GM21423 (cell line): ENCODE measurements around the gene VEGFA.

Experiments used
- ATAC-seq: cut with Tn5 transposase; IDR thresholded peaks from one replicate; pipeline ENCODE4 v1.9.1; 2021; ENCODE audit warnings: mild to moderate bottlenecking, moderate library complexity; ENCODE audit not compliant: unreplicated experiment

VEGFA gene

DNA sequence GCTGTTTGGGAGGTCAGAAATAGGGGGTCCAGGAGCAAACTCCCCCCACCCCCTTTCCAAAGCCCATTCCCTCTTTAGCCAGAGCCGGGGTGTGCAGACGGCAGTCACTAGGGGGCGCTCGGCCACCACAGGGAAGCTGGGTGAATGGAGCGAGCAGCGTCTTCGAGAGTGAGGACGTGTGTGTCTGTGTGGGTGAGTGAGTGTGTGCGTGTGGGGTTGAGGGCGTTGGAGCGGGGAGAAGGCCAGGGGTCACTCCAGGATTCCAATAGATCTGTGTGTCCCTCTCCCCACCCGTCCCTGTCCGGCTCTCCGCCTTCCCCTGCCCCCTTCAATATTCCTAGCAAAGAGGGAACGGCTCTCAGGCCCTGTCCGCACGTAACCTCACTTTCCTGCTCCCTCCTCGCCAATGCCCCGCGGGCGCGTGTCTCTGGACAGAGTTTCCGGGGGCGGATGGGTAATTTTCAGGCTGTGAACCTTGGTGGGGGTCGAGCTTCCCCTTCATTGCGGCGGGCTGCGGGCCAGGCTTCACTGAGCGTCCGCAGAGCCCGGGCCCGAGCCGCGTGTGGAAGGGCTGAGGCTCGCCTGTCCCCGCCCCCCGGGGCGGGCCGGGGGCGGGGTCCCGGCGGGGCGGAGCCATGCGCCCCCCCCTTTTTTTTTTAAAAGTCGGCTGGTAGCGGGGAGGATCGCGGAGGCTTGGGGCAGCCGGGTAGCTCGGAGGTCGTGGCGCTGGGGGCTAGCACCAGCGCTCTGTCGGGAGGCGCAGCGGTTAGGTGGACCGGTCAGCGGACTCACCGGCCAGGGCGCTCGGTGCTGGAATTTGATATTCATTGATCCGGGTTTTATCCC is at the start of gene VEGFA:
Gene VEGFA, plus strand, starts transcription at position 686 of the 846 bp plus-strand sequence.
- peak; percentile 45 for ATAC-seq

DNA sequence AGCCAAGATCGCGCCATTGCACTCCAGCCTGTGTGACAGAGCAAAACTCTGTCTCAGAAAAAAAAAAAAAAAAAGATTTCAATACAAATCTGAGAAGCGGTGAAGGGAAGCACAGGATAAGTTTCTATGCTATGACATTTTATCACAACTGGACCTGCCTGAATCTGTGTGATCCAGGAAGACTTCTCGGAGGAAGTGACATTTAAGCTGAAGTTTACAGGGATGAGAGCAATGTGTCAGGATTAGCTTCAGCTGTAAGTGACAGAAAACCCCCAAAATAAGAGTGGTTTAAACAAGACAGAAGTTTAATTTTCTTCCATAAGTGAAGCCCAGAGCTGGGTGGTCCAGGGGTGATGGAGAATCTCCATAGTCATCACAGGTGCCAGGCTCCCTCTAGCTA is 49.0 kb upstream of the VEGFA start:
- no peak for ATAC-seq

DNA sequence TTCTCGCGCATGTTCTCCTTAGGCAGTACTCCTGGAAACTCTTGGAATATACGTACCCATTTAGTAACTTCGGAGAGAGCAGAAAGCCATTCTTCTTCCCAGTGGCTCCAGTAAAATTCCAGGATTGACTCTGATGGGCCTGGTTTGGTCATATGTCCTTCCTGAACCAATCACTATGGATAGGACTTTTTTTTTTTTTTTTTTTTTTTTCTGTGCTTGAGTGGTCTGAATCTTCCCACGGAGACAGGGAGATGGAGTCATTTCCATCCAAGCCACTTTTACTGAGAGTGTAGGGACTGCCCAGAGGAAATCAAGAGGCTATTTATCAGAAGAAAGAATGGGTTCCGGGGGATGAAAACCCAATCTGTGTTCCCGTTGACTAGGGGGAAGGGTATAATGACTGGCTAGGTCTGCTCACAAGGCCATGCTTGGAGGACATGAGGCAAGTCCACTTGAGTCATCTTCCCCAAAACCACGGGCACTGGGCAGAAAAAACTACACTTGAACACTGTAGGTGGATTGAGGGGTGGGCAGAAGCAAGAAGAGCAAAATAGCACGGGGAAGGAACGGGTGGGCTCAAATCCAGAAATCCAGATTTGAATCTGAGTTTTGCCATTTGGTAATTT is 47.0 kb upstream of the VEGFA start:
- ATAC-seq = no peak

DNA sequence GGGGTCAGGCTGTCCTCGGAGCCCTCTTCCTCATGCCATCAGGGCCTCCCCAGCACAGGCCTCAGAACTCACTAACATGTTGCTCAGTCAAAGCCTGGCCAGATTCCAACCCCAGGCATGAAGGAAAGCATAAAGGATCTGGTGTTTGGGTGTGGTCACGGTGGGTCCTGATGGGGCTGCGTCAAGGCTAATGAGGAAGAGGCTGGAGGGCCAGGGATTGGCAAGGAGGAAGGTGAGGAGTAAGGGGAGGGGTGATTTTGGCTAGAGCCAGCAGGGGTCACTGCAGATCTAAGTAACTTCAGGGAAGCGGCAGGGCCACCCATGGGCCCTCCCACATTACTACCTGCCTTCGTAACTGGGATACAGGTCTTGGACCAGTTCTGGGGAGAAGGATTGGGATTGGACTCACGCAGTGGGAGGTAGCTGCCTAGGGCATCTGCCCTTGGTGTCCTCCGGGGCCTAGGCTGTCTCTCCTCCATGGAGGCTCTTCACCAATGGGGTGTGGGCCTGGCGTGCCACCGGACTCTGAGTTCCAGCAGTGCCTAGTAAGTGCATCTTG is 46.2 kb upstream of the VEGFA start:
- peak; percentile 52 for ATAC-seq

DNA sequence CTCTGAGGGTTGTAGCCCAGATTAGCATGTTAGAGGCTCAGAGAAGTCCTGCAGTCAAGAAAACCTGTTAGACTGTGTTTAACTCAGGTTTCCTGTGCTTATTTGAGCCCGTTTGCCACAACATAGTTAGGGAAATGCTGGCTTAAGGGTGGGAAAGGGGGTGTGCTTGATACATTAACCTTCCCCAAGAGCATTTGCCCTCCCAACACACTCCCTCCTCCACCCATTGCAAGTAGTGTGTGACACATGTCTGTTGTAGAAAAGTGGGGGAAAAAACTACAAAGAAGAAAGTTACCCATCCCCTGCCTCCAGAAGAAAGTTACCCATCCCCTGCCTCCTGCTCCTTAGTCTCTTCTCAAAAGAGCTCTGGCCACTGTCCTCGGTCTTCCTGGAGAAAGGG is 45.7 kb upstream of the VEGFA start:
- ATAC-seq = no peak

DNA sequence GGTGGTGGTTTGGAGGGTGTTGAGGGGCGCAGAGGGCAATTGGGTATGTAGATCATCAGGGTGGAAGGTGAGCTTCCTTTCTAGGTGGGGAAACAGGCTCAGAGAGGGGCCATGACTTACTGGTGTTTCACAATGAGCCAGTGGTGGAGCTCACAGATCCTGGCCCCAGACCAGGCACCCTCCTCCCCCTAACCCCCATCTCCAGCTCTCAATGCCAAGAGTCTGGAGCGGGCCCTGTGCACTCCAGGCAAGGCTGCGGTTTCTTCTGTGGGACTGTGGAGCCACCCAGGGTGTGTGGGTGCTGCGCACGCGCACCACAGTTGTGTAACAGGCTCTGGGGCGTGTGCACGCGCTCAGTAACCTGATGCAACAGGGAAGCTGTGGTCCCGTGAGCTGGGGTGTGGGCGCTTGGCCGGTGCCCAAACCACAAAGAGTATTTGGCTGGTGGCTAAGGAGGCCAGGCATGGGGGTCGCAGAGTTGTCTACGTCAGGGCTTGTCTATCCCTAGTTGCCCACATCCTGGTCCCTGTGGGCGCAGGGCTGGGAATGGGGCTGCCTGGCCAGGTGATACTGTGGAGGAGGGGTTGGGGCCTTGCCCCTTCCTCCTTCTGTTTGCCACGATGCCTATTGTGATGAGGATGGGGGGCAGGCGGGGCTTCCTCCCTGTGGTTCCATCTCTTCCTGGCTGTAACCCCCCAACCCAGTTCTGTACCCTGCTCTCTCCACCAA is 44.9 kb upstream of the VEGFA start:
- ATAC-seq = peak; percentile 61

DNA sequence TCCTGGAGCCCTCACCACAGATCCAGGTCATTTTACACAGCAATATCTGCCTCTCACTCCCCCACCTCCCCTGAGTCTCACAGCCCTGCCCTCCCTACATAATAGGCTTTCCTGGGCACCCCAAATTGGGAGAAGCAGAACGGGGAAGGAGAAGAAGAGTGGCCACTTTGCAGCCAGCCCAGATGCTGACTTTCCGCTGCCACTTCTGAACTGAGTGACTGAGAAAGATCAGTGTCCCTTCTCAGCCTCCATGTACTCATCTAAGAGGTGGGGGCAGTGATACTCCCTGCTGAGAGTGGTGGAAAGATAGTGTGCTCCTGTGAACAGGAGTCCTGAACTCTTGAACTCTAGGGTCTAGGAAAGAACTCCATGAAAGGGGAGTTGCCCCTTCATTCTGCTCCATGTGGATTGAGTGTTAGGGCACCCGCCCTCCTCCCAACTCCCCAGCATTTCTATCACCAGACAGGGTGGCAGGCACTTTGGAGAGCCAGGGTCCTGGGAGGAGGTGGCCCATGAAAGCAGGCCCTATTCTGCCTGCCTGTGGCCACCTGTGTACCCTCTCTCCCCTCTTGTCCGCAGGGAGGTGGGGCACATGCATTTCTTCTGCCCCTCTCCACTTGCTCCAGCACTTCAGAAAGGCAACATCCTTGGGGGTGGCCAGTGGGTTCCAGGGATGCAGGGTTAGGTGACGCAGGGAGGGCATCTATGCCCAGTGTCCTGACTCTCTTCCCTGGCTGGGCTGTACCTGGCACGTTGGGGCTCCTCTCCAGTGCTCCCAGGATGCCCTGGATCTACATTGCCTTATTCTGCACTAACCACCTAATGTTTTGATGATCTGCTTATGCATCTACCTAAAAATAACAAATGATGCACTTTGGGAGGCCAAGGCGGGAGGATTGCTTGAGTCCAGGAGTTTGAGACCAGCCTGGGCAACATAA is 44.1 kb upstream of the VEGFA start:
- ATAC-seq = no peak

DNA sequence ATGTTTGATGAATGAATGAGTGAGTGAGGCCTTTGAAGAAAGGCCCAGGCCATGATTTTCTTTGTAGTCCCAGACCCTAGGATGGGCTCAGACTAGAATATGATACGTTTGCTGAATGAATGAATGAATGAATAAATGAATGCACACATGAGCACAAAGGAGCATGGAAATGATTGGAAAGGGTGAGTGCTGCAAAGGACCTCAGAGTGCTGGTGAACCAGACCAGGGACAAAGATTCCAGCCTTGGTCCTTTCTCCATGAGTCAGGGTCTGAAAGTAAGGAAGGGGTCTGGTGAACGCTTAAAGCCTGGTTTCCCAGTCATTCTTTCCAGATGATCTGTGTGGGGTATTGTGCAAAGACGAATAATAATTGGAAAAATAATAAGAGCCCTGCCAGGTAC is 42.4 kb upstream of the VEGFA start:
- no peak for ATAC-seq

DNA sequence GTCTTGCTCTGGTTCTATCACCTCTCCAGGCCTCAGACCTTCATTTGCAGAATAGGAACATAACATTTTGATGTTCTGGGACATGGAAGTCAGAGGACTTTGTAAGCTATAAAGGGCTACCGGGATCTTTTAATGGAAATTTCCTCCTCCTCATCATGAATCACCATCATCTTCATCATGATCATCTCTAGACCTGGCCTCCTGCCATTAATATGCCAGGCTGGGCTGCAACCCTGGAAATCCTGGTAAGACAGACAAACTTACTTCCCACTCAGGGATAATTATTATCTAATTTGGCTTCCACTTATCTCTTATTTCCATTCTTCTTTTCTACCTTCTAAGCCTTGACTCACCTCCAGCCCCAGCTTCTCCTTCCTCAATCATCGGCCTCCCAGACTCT is 41.4 kb upstream of the VEGFA start:
- ATAC-seq = no peak

DNA sequence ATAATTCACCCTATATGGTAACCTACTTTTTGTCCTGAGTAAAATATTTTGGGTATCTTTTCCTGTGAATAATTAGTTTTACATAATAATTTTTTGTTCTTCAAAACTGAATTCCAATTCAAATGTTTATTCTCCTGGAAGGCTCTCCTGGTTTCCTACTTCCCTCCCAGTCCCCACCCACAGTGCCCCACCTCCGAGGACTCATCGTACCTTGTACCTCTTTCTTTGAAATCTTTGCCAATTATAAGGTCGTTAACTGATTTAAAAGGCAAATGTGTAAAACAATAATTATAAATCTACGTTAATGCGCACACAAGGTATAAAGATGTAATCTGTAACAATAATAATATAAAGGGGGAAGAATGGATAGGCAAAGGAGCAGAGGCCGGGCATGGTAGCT is 40.5 kb upstream of the VEGFA start:
- no peak for ATAC-seq

DNA sequence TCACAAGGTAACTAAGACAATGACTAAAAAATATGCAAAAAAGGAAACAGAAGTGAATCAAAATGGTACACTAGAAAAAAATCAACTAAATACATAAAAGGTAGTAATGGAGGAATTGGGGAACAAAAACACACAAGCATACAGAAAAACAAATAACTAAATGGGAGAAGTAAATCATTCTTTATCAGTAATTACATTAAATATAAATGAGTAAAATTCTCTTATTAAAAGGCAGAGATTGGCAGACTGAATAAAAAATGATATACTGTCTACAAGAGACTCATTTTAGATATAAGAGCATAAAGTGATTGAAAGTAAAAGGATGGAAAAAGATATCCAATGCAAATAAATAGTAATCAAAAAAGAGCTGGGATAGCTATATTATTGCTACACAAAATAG is 39.4 kb upstream of the VEGFA start:
- no peak for ATAC-seq

DNA sequence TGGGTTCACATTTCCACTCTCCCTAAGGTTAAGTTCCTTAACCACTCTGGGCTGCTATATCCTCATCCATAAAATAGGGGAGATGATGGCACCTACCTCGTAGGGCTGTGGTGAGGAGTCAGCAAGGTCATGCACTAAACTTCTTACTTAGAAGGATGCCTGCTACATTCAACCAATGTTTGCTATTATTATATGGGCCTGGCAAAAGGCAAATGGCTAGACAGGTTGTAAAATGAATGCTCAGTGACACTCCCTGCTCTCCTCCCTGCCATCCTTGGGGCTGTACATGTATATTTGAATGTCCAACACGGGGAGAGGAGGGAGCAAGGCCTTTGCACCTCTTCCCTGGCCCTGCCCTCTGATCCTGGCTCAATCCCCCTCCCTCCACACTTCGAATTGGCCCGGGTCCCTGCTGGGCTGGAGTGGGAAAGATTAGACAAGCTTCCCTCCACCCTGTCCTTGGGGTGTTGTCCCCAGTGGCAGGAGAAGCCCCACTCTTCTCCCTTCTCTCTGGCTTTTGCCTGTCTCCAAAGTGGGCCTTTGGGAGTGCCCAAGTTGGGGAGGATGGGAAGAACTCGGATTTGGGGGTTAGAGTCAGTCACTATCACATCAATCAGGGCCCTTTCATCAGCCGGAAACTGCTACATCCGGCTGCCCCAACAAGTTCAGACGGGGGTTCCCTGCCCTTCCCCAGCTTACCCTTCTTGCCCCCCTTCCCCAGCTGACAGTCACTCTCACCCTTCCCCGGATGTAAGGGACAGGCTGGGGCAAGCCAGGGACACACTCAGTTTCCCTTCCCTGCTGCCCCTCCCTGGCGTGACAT is 36.3 kb upstream of the VEGFA start:
- no peak for ATAC-seq

DNA sequence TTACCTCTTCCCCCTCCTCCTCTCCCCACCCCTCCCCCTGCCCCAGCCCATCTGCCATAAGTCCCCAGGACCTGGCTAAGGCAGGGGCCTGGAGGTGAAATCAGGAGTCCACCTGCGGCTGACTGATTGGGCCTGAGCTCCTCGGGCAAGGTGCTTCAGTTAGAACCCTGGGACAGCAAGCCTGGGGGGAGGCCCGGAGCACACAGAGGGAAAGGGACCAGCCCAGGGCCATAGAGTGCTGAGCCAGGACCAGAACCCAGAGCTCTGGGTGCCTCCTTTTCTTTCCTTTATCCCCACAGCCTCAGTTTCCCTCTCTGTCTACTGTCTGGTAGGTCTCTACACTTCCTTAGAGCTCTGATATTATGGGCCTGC is 35.7 kb upstream of the VEGFA start:
- ATAC-seq = no peak

DNA sequence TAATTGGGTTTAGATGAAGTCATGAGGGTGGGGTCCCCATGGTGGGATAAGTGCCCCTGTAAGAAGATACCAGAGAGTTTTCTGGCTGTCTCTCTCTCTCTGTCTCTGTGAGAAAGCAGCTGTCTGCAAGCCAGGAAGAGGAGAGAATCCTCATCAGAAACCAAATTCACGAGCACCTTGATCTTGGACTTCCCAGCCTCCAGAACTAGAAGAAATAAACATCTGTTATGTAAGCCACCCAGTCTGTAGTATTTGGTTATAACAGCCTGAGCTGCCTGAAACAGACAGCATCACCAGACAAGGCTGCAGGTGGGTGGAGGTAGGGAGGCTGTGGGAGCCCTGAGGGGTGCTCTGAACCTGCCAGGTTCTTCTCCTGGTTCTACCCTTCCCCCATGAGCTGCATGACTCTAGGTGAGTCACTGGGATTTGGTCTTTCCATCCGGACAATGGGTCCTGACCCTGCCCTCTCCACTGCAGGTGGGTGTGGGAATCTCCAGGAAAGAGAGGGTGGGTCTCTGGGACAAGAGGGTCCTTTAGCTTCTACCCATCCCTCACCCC is 34.3 kb upstream of the VEGFA start:
- ATAC-seq = no peak

DNA sequence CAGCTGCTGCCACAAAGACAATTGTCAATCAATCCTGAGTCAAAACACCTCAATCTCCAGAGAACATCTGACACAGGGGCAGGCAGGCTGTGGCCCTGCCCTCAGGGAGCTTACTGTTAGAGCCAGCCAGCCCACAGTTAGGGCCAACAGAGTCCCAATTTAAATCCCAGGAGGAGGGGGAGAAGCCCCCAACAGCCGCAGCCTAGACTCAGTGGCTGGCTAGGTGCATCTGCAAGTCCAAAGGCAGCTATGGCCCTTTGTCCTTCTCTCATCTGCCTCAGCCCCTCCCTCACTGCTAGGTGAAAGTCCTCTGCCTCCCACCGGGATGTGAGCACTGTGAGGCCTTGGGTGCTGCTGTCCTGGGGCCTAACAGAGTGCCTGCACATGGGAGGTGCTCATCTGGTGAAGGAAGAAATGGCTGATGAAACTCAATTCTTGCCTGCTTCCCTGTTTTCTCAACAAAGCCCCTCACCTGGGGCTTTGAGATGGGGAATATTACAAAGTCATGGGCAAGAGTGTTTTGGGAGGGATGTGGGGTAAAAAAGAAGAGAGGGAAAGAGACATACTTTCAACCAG is 33.7 kb upstream of the VEGFA start:
- ATAC-seq = no peak

DNA sequence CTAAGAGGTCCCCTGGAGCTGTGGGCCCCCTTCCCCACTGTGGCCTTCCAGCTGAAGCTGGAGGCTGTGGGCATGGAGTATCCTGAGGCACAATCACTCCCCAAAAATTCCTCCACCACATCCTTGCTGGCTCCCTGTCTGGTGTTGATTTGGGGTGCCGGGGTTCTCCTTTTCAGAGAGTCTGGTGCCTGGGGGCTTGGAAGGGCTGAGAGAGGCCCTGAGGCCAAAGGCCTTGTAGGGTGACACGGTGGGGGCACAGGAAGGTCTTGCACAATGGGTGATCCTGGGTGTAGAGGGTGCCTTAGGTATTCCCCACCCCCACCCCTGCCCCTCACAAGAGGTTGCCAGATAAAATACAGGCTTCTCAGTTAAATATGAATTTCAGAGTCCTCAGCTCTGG is 33.2 kb upstream of the VEGFA start:
- ATAC-seq = no peak

DNA sequence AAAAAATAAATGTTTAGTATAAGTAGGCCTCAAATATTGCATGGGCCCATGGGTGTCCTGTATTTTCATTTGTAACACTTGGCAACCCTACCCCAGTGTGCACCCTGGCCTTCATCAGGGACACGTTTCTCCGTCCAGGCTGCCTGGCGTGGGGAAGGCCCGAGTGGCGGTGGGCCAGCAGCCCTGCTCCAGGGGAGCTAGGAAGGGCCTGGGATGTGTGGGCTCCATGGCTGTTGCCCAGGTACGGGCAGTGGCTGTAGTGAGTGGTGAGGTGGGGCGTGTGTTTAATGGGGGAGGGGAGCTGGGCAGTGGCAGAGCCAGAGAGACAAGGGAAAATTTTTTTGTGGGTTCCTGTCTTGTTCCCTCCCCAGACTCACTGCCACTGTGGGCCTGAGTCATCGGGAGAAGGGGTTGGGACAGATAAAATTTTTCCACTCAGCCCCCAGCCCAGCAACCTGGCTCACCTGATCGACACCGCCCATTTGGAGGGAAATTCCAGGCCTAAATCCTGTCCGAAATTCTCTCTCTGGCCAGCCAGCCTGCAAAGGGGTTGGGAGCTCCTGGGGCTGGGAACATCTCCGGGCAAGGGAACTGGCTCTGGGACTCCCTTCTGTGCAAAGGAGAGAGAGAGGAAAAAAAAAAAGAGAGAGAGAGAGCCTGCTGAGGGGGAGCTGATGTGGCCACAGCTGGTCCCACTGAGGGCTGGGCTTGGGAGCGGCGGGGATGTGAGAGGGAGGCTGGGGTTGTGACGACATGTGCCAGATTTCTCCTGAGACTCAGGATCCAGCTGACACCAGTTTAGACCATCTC is 32.5 kb upstream of the VEGFA start:
- ATAC-seq = no peak

DNA sequence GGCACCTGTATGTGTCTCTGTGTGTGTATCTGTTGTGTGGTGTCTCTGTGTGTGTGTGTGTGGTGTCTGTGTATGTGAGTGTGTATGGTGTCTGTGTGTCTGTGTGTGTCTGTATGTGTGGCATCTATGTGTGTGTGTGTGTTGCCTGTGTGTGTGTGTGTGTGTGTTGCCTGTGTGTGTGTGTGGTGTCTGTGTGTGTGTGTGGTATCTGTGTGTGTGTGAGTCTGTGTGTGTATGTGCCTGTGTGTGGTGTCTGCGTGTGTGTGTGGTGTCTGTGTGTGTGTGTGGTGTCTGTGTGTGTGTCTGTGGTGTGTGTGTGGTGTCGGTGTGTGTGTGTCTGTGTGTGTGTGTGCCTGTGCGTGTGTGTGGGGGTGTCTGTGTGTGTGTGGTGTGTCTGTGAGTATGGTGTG is 31.7 kb upstream of the VEGFA start:
- ATAC-seq = no peak
